ENCODE results near the gene FBXW8. TPM values are rescaled to one million over a fixed set of nuclear protein-coding genes. Genes with fewer than 3 reads are reported as not detected.

Gene FBXW8
- total RNA-seq, 2 experiments from 2014 or later = 6.6 to 7.3 TPM

- ATAC-seq (ENCODE audit: poor library complexity) = no peak
- ChIA-PET POLR2A (no interaction called here), CTCF (no interaction called here)
- no peak for DNase-seq
- no peak for TF ChIP-seq CTCF (IDR thresholded peaks at IDR 0.05)
- H3K36me3 Mint-ChIP-seq (ENCODE audit: low read depth) = no peaks in the 10 kb centered on the region
- no peaks in the 10 kb centered on the region for H3K9me3 ChIP-seq (ENCODE audit: control insufficient read depth in 1 of 2, insufficient read depth in 1 of 2, low read length in 2 of 2)
- H3K27me3 ChIP-seq (ENCODE audit: control insufficient read depth in 1 of 2, insufficient read depth in 2 of 2, low read length in 2 of 2) = no peaks in the 10 kb centered on the region
- no peaks in the 10 kb centered on the region for H3K9me3 Mint-ChIP-seq
- peaks cover 11% of the 10 kb centered on the region for H3K4me1 ChIP-seq (ENCODE audit: insufficient read depth, low read length)
- peaks cover 6% of the 10 kb centered on the region for H3K4me1 Mint-ChIP-seq (ENCODE audit: low read depth)
- no peaks in the 10 kb centered on the region for H3K27me3 Mint-ChIP-seq
- intact Hi-C loops (cut with DNase I, micrococcal nuclease) = no loop called here
- H3K4me3 Mint-ChIP-seq = no peak overlapping the region
- no peak overlapping the region for H3K4me3 ChIP-seq (ENCODE audit: low read length)
- no peak overlapping the region for H3K27ac Mint-ChIP-seq
- H3K36me3 ChIP-seq (ENCODE audit: insufficient read depth, low read length) = no peaks in the 10 kb centered on the region
- no peak overlapping the region for H3K27ac ChIP-seq (ENCODE audit: low read depth in 1 of 2, low read length in 2 of 2)
Observed at GRCh38 chr12:117073611-117074010, 162.9 kb downstream of the FBXW8 start.

DNA sequence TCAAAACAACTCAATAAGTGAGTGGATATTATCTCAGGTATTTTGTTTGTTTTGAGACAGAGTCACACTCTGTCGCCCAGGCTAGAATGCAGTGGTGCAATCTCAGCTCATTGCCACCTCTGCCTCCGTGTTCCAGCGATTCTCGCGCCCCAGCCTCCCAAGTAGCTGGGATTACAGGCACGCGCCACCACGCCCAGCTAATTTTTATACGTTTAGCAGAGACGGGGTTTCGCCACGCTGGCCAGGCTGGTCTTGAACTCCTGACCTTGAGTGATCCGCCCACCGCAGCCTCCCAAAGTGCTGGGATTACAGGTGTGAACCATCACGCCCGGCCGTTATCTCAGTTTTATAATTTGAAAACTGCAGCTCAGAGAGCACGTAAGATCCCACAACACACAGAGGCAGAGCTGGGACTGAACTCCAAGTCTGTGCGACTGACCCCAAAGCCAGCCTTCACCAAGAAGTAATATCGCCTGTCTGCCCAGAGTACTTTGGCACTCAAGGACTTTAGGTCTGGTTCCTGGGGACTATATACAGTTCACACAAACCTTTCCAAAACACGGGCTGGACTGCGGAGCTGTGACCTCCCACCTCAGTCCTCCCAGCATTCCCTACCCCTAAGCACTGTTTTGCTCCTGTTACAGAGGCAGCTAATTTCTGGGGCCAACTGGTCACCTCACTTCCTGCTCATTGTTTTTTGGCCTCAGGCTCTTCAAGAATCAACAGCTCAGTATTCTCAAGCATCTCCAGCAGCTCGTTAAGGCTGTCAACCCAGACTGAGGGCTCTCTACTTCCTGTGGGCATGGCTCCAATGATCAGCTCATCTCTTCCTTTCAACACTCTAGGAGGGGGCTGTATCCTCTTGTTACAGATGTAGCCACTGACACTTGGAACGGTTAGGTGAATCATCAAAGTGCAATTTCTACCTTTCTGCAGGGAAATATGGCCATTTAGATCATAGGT lies 165.9 kb downstream of the FBXW8 start:
- intact Hi-C loops (cut with DNase I, micrococcal nuclease) = no loop called here
- H3K36me3 Mint-ChIP-seq (ENCODE audit: low read depth) = no peaks in the 10 kb centered on the region
- H3K4me3 Mint-ChIP-seq = no peak overlapping the region
- POLR2A ChIA-PET = no interaction called here
- Histone ChIP-seq H3K27ac (ENCODE audit: low read depth in 1 of 2, low read length in 2 of 2) (no peak overlapping the region), H3K27me3 (ENCODE audit: control insufficient read depth in 1 of 2, insufficient read depth in 2 of 2, low read length in 2 of 2) (no peaks in the 10 kb centered on the region), H3K4me1 (ENCODE audit: insufficient read depth, low read length) (peaks cover 6% of the 10 kb centered on the region), H3K36me3 (ENCODE audit: insufficient read depth, low read length) (no peaks in the 10 kb centered on the region), H3K9me3 (ENCODE audit: control insufficient read depth in 1 of 2, insufficient read depth in 1 of 2, low read length in 2 of 2) (no peaks in the 10 kb centered on the region), H3K4me3 (ENCODE audit: low read length) (no peak overlapping the region)
- DNase-seq (no peak), ATAC-seq (ENCODE audit: poor library complexity) (no peak)
- H3K27me3 Mint-ChIP-seq = no peaks in the 10 kb centered on the region
- no peak overlapping the region for H3K27ac Mint-ChIP-seq
- no peak for TF ChIP-seq CTCF (IDR thresholded peaks at IDR 0.05)
- peaks cover 6% of the 10 kb centered on the region for H3K4me1 Mint-ChIP-seq (ENCODE audit: low read depth)
- CTCF ChIA-PET = no interaction called here
- H3K9me3 Mint-ChIP-seq = no peaks in the 10 kb centered on the region

DNA sequence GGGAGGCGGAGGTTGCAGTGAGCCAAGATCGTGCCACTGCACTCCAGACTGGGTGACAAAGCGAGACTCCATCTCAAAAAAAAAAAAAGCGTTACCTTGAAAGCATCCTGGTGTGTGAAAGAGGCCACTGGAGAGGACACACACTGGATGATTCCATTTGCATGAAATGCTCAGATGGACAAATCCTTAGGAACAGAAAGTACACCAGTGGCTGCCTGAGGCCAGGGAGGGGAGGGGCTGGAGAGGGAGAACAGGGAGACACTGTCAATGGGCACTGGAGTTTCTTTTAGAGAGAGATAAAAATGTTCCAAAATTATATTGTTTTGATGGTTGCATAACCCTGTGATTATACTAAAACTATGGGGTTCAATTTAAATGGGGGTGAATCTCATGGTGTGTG lies 168.7 kb downstream of the FBXW8 start:
- no peak overlapping the region for H3K27ac ChIP-seq (ENCODE audit: low read depth in 1 of 2, low read length in 2 of 2)
- H3K9me3 Mint-ChIP-seq = no peaks in the 10 kb centered on the region
- H3K4me1 ChIP-seq (ENCODE audit: insufficient read depth, low read length) = peaks cover 6% of the 10 kb centered on the region
- no peaks in the 10 kb centered on the region for H3K36me3 Mint-ChIP-seq (ENCODE audit: low read depth)
- intact Hi-C loops (cut with DNase I, micrococcal nuclease) = no loop called here
- ChIA-PET POLR2A (no interaction called here), CTCF (no interaction called here)
- DNase-seq (no peak), ATAC-seq (ENCODE audit: poor library complexity) (no peak)
- H3K27me3 ChIP-seq (ENCODE audit: control insufficient read depth in 1 of 2, insufficient read depth in 2 of 2, low read length in 2 of 2) = no peaks in the 10 kb centered on the region
- TF ChIP-seq CTCF (IDR thresholded peaks at IDR 0.05) = no peak
- no peaks in the 10 kb centered on the region for H3K36me3 ChIP-seq (ENCODE audit: insufficient read depth, low read length)
- no peak overlapping the region for H3K4me3 Mint-ChIP-seq
- no peaks in the 10 kb centered on the region for H3K9me3 ChIP-seq (ENCODE audit: control insufficient read depth in 1 of 2, insufficient read depth in 1 of 2, low read length in 2 of 2)
- no peak overlapping the region for H3K4me3 ChIP-seq (ENCODE audit: low read length)
- H3K4me1 Mint-ChIP-seq (ENCODE audit: low read depth) = peaks cover 6% of the 10 kb centered on the region
- no peaks in the 10 kb centered on the region for H3K27me3 Mint-ChIP-seq
- no peak overlapping the region for H3K27ac Mint-ChIP-seq

Measured in CD4-positive, alpha-beta T cell (primary cell).